ENCODE results near the gene SLC9C1.

- TF ChIP-seq CTCF (IDR thresholded peaks at IDR 0.05 in 2 of 3, conservative IDR thresholded peaks at IDR 0.05 in 1 of 3; ENCODE audit: borderline replicate concordance in 1 of 3, insufficient read depth in 1 of 3, low read depth in 2 of 3, low read length in 2 of 3): no peak
- TF ChIP-seq MAX (IDR thresholded peaks at IDR 0.05): peak; percentile 58
- no peak for TF ChIP-seq ZNF274 (IDR thresholded peaks at IDR 0.05; ENCODE audit: low read depth, low read length)
- TF ChIP-seq POLR2A (IDR thresholded peaks at IDR 0.05; ENCODE audit: borderline replicate concordance, extremely low read depth, insufficient read depth, insufficient read length): no peak
- TF ChIP-seq SP1 (IDR thresholded peaks at IDR 0.05; ENCODE audit: low read depth): peak; percentile 70
- peak; percentile 41; the same call in 1 of the 2 replicates for TF ChIP-seq POLR2AphosphoS5 (IDR thresholded peaks at IDR 0.05; ENCODE audit: low read depth, low read length)
- peak; percentile 81 for TF ChIP-seq JUND (IDR thresholded peaks at IDR 0.05)
- no peak for TF ChIP-seq YY1 (IDR thresholded peaks at IDR 0.05; ENCODE audit: extremely low read depth, insufficient replicate concordance, low read depth, low read length)
- TF ChIP-seq SRF (IDR thresholded peaks at IDR 0.05; ENCODE audit: low read depth): no peak
- TF ChIP-seq ATF3 (IDR thresholded peaks at IDR 0.05): peak; percentile 59
- TF ChIP-seq EZH2phosphoT487 (IDR thresholded peaks at IDR 0.05; ENCODE audit: borderline replicate concordance): no peak
- TF ChIP-seq ZBTB33 (IDR thresholded peaks at IDR 0.05; ENCODE audit: extremely low read depth, insufficient replicate concordance, low read length): no peak
- peak; percentile 77 for TF ChIP-seq CBX3 (IDR thresholded peaks at IDR 0.05; ENCODE audit: low read depth)
- TF ChIP-seq EZH2 (IDR thresholded peaks at IDR 0.05): no peak
Observed at GRCh38 chr3:112097378-112097777, 196.6 kb downstream of the SLC9C1 start.

Data from HCT116 (cell line).